ENCODE data around the gene PAK4. TPM values are rescaled to one million over a fixed set of nuclear protein-coding genes. Genes with fewer than 3 reads are reported as not detected.

PAK4 gene
- total and polyA plus RNA-seq, 2 of the 13 experiments (the other 11 are each of a cell fraction or from before 2014, with no cell fraction given) = 9.5 to 17.8 TPM

GRCh38 chr19:39145180-39145953 lies 19.8 kb downstream of the PAK4 start (continued):
- TF ChIP-seq AFF4 (CRISPR knock-in tag; IDR thresholded peaks at IDR 0.05) = no peak
- no peak for TF ChIP-seq NBN (conservative IDR thresholded peaks at IDR 0.05)
- no peak for TF ChIP-seq ZBTB8A (CRISPR knock-in tag; IDR thresholded peaks at IDR 0.05; ENCODE audit: borderline replicate concordance, low read depth)
- TF ChIP-seq CCDC6 (CRISPR knock-in tag; IDR thresholded peaks at IDR 0.05) = no peak
- no peak for TF ChIP-seq ZNF335 (CRISPR knock-in tag; IDR thresholded peaks at IDR 0.05)
- TF ChIP-seq RBM39 (IDR thresholded peaks at IDR 0.05; ENCODE audit: low read depth, low read length, poor library complexity, severe bottlenecking) = no peak
- 0 out of 2 replicates have a peak, but pooled peaks have one; percentile 41 for TF ChIP-seq CREB3 (CRISPR knock-in tag; IDR thresholded peaks at IDR 0.05)
- no peak for TF ChIP-seq KLF13 (CRISPR knock-in tag; IDR thresholded peaks at IDR 0.05)
- TF ChIP-seq XRCC5 (optimal IDR thresholded peaks at IDR 0.05; ENCODE audit: low read length) = no peak
- TF ChIP-seq ZNF883 (CRISPR knock-in tag; IDR thresholded peaks at IDR 0.05; ENCODE audit: not compliant biosample characterization) = no peak
- no peak for TF ChIP-seq ZKSCAN1 (IDR thresholded peaks at IDR 0.05; ENCODE audit: low read length)
- no peak for TF ChIP-seq ZFAT (CRISPR knock-in tag; conservative IDR thresholded peaks at IDR 0.05)
- peak; percentile 51; the same call in 1 of the 2 replicates for TF ChIP-seq HDAC2 (CRISPR knock-in tag; IDR thresholded peaks at IDR 0.05)
- TF ChIP-seq CHD4 (IDR thresholded peaks at IDR 0.05; ENCODE audit: borderline replicate concordance, low read length) = no peak
- TF ChIP-seq ZKSCAN5 (CRISPR knock-in tag; IDR thresholded peaks at IDR 0.05) = no peak
- TF ChIP-seq ZBTB39 (CRISPR knock-in tag; IDR thresholded peaks at IDR 0.05) = no peak
- TF ChIP-seq TRAFD1 (CRISPR knock-in tag; IDR thresholded peaks at IDR 0.05; ENCODE audit: borderline replicate concordance) = peak; percentile 54; the same call in 1 of the 2 replicates
- TF ChIP-seq ZNF800 (CRISPR knock-in tag; IDR thresholded peaks at IDR 0.05) = no peak

Measured in HepG2 (cell line).